ENCODE results near the gene HNRNPUL1. TPM values are rescaled to one million over a fixed set of nuclear protein-coding genes. Genes with fewer than 3 reads are reported as not detected.

Gene HNRNPUL1
- total and polyA plus RNA-seq, 2 donors (not counting 1 experiment from before 2014, with no cell fraction given) = 36.4 to 58.1 TPM

DNA sequence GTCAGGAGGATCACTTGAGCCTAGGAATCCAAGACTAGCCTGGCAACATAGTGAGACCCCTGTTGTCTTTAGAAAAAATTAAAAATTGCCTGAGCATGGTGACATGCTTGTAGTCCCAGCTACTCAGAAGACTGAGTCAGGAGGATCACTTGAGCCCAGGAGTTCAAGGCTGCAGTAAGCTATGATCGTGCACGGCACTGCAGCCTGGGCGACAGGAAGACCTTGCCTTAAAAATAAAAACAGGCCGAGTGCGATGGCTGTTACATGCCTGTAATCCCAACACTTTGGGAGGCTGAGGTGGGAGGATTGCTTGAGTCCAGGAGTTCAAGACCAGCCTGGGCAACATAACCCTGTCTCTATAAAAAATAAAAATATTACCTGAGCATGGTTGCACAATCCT lies 5.4 kb downstream of the HNRNPUL1 start:
- H3K9me3 ChIP-seq (ENCODE audit: control insufficient read depth, insufficient read depth, low read depth, low read length) = no peaks in the 10 kb centered on the region
- no peak overlapping the region for H2AFZ ChIP-seq (ENCODE audit: low read length)
- peaks cover 58% of the 10 kb centered on the region for H3K79me2 ChIP-seq (ENCODE audit: control insufficient read depth, insufficient read depth, low read length)
- no peaks in the 10 kb centered on the region for H4K20me1 ChIP-seq (ENCODE audit: control insufficient read depth, extremely low read depth, insufficient read depth, low read length)
- no peak for TF ChIP-seq EZH2 (IDR thresholded peaks at IDR 0.05; ENCODE audit: low read length, missing control alignments)
- TF ChIP-seq, protein P1, sequence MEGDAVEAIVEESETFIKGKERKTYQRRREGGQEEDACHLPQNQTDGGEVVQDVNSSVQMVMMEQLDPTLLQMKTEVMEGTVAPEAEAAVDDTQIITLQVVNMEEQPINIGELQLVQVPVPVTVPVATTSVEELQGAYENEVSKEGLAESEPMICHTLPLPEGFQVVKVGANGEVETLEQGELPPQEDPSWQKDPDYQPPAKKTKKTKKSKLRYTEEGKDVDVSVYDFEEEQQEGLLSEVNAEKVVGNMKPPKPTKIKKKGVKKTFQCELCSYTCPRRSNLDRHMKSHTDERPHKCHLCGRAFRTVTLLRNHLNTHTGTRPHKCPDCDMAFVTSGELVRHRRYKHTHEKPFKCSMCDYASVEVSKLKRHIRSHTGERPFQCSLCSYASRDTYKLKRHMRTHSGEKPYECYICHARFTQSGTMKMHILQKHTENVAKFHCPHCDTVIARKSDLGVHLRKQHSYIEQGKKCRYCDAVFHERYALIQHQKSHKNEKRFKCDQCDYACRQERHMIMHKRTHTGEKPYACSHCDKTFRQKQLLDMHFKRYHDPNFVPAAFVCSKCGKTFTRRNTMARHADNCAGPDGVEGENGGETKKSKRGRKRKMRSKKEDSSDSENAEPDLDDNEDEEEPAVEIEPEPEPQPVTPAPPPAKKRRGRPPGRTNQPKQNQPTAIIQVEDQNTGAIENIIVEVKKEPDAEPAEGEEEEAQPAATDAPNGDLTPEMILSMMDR (conservative IDR thresholded peaks at IDR 0.05 in 1 of 2, IDR thresholded peaks at IDR 0.05 in 1 of 2; ENCODE audit: low read depth in 1 of 2, low read length in 2 of 2) = no peak
- H3K4me1 ChIP-seq (ENCODE audit: control insufficient read depth, extremely low read depth, insufficient read depth, low read length) = peaks cover 10% of the 10 kb centered on the region
- DNase-seq (ENCODE audit: low read depth in 2 of 2) = no peak
- H3K4me2 ChIP-seq (ENCODE audit: extremely low read depth, insufficient read depth, low read length) = no peak overlapping the region
- H3K27ac ChIP-seq (ENCODE audit: insufficient read depth, low read length) = no peak overlapping the region
- H3K36me3 ChIP-seq (ENCODE audit: control insufficient read depth, insufficient read depth, low read length) = peaks cover 29% of the 10 kb centered on the region
- no peak overlapping the region for H3K9ac ChIP-seq (ENCODE audit: insufficient read depth, low read length)
- no peak overlapping the region for H3K4me3 ChIP-seq (replicated peaks in 1 of 4; ENCODE audit: control extremely low read depth in 1 of 4, insufficient read depth in 1 of 4, low read depth in 3 of 4, low read length in 4 of 4)
- no peaks in the 10 kb centered on the region for H3K27me3 ChIP-seq (ENCODE audit: control insufficient read depth, insufficient read depth, low read length)

- Histone ChIP-seq H3K9ac (ENCODE audit: insufficient read depth, low read length) (no peak overlapping the region), H3K9me3 (ENCODE audit: control insufficient read depth, insufficient read depth, low read depth, low read length) (no peaks in the 10 kb centered on the region), H3K4me2 (ENCODE audit: extremely low read depth, insufficient read depth, low read length) (no peak overlapping the region), H2AFZ (ENCODE audit: low read length) (no peak overlapping the region), H3K4me3 (replicated peaks in 1 of 4; ENCODE audit: control extremely low read depth in 1 of 4, insufficient read depth in 1 of 4, low read depth in 3 of 4, low read length in 4 of 4) (no peak overlapping the region), H4K20me1 (ENCODE audit: control insufficient read depth, extremely low read depth, insufficient read depth, low read length) (no peaks in the 10 kb centered on the region), H3K36me3 (ENCODE audit: control insufficient read depth, insufficient read depth, low read length) (peaks cover 33% of the 10 kb centered on the region), H3K4me1 (ENCODE audit: control insufficient read depth, extremely low read depth, insufficient read depth, low read length) (no peaks in the 10 kb centered on the region), H3K27ac (ENCODE audit: insufficient read depth, low read length) (no peak overlapping the region), H3K27me3 (ENCODE audit: control insufficient read depth, insufficient read depth, low read length) (no peaks in the 10 kb centered on the region), H3K79me2 (ENCODE audit: control insufficient read depth, insufficient read depth, low read length) (peaks cover 23% of the 10 kb centered on the region)
- DNase-seq (ENCODE audit: low read depth in 2 of 2) = no peak
- TF ChIP-seq, protein P1 (conservative IDR thresholded peaks at IDR 0.05 in 1 of 2, IDR thresholded peaks at IDR 0.05 in 1 of 2; ENCODE audit: low read depth in 1 of 2, low read length in 2 of 2) = no peak
- TF ChIP-seq EZH2 (IDR thresholded peaks at IDR 0.05; ENCODE audit: low read length, missing control alignments) = no peak
These were observed 8.9 kb downstream of the HNRNPUL1 start for GRCh38 chr19:41273076-41273475.

DNA sequence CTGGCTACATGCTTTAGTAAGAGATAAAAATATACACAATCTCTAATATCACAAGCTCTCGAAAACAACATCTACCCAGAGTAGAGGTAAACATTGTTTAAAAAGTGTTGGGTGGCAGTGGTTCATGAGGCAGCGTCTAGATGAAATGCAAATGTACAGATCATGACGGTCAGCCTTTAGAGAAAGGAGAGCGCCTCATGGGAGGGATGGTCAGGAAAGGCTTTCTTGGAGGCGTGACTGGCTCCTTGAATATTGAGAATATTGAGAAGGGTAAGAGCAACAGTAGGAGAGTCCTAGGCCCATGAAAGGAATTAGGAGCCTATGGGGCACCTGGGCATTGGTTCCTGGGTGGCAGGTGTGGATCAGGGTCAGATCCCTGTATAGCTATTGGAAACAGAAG lies 10.6 kb downstream of the HNRNPUL1 start:
- no peaks in the 10 kb centered on the region for H4K20me1 ChIP-seq (ENCODE audit: control insufficient read depth, extremely low read depth, insufficient read depth, low read length)
- no peak for DNase-seq (ENCODE audit: low read depth in 2 of 2)
- H3K27ac ChIP-seq (ENCODE audit: insufficient read depth, low read length) = no peak overlapping the region
- peaks cover 17% of the 10 kb centered on the region for H3K79me2 ChIP-seq (ENCODE audit: control insufficient read depth, insufficient read depth, low read length)
- H3K9ac ChIP-seq (ENCODE audit: insufficient read depth, low read length) = no peak overlapping the region
- H3K4me3 ChIP-seq (replicated peaks in 1 of 4; ENCODE audit: control extremely low read depth in 1 of 4, insufficient read depth in 1 of 4, low read depth in 3 of 4, low read length in 4 of 4) = no peak overlapping the region
- H3K4me1 ChIP-seq (ENCODE audit: control insufficient read depth, extremely low read depth, insufficient read depth, low read length) = no peaks in the 10 kb centered on the region
- TF ChIP-seq EZH2 (IDR thresholded peaks at IDR 0.05; ENCODE audit: low read length, missing control alignments) = no peak
- TF ChIP-seq, protein P1 (conservative IDR thresholded peaks at IDR 0.05 in 1 of 2, IDR thresholded peaks at IDR 0.05 in 1 of 2; ENCODE audit: low read depth in 1 of 2, low read length in 2 of 2) = no peak
- no peaks in the 10 kb centered on the region for H3K9me3 ChIP-seq (ENCODE audit: control insufficient read depth, insufficient read depth, low read depth, low read length)
- peaks cover 37% of the 10 kb centered on the region for H3K36me3 ChIP-seq (ENCODE audit: control insufficient read depth, insufficient read depth, low read length)
- H3K27me3 ChIP-seq (ENCODE audit: control insufficient read depth, insufficient read depth, low read length) = no peaks in the 10 kb centered on the region
- H2AFZ ChIP-seq (ENCODE audit: low read length) = no peak overlapping the region
- no peak overlapping the region for H3K4me2 ChIP-seq (ENCODE audit: extremely low read depth, insufficient read depth, low read length)

Measured in fibroblast of lung (primary cell).